ENCODE results near the gene CACNA2D2.

Gene CACNA2D2

DNA sequence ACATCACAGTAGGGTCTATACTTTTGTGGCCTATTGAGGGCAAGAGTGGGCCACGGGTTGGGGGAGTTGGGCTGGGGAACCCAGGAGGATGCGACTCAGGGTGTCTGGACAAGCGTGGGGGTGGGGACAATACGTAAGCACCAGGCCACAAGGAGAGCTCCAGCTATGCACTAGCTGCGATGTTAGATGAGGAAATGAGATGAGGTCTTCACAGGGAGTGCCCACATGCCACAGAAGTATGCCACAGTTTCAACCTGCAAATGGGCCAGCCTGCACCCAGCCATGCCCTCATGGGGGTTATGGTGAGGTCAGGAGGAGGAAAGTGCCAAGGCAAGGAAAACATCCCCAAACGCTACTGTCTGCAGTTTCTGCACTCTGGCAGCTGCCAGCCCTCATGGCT lies 30.5 kb downstream of the CACNA2D2 start:
- Histone ChIP-seq H3K27me3 (ENCODE audit: insufficient read depth, poor library complexity, severe bottlenecking) (peaks cover 3% of the 10 kb centered on the region), H3K4me3 (replicated peaks; ENCODE audit: insufficient read depth, low read length) (no peak overlapping the region), H3K27ac (replicated peaks) (no peak overlapping the region)
- no peak for DNase-seq (ENCODE audit: low read depth in 1 of 2, low spot score in 1 of 2)
- TF ChIP-seq GABPA (IDR thresholded peaks at IDR 0.05; ENCODE audit: low read depth) (no peak), CTCF (IDR thresholded peaks at IDR 0.05; ENCODE audit: insufficient read depth, low read length) (no peak)
- TF ChIP-seq, protein P1, sequence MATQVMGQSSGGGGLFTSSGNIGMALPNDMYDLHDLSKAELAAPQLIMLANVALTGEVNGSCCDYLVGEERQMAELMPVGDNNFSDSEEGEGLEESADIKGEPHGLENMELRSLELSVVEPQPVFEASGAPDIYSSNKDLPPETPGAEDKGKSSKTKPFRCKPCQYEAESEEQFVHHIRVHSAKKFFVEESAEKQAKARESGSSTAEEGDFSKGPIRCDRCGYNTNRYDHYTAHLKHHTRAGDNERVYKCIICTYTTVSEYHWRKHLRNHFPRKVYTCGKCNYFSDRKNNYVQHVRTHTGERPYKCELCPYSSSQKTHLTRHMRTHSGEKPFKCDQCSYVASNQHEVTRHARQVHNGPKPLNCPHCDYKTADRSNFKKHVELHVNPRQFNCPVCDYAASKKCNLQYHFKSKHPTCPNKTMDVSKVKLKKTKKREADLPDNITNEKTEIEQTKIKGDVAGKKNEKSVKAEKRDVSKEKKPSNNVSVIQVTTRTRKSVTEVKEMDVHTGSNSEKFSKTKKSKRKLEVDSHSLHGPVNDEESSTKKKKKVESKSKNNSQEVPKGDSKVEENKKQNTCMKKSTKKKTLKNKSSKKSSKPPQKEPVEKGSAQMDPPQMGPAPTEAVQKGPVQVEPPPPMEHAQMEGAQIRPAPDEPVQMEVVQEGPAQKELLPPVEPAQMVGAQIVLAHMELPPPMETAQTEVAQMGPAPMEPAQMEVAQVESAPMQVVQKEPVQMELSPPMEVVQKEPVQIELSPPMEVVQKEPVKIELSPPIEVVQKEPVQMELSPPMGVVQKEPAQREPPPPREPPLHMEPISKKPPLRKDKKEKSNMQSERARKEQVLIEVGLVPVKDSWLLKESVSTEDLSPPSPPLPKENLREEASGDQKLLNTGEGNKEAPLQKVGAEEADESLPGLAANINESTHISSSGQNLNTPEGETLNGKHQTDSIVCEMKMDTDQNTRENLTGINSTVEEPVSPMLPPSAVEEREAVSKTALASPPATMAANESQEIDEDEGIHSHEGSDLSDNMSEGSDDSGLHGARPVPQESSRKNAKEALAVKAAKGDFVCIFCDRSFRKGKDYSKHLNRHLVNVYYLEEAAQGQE (IDR thresholded peaks at IDR 0.05; ENCODE audit: insufficient replicate concordance, low read depth), result no peak

GRCh38 chr3:50470658-50471057 lies 32.8 kb downstream of the CACNA2D2 start:
- no peak overlapping the region for H3K4me3 ChIP-seq (replicated peaks; ENCODE audit: insufficient read depth, low read length)
- TF ChIP-seq, protein P1 (IDR thresholded peaks at IDR 0.05; ENCODE audit: insufficient replicate concordance, low read depth), result no peak
- TF ChIP-seq POLR2AphosphoS5 (IDR thresholded peaks at IDR 0.05; ENCODE audit: low read depth) (no peak), GABPA (IDR thresholded peaks at IDR 0.05; ENCODE audit: low read depth) (no peak), CTCF (IDR thresholded peaks at IDR 0.05; ENCODE audit: insufficient read depth, low read length) (no peak), SPI1 (IDR thresholded peaks at IDR 0.05; ENCODE audit: borderline replicate concordance, low read depth) (no peak)
- H3K27me3 ChIP-seq (ENCODE audit: insufficient read depth, poor library complexity, severe bottlenecking), result peaks cover 3% of the 10 kb centered on the region
- no peak for DNase-seq (ENCODE audit: low read depth in 1 of 2, low spot score in 1 of 2)
- no peak overlapping the region for H3K27ac ChIP-seq (replicated peaks)

- Histone ChIP-seq H3K27ac (replicated peaks) (no peak overlapping the region), H3K27me3 (ENCODE audit: insufficient read depth, poor library complexity, severe bottlenecking) (no peaks in the 10 kb centered on the region), H3K4me3 (replicated peaks; ENCODE audit: insufficient read depth, low read length) (no peak overlapping the region)
- TF ChIP-seq SPI1 (IDR thresholded peaks at IDR 0.05; ENCODE audit: borderline replicate concordance, low read depth), result no peak
- TF ChIP-seq, protein P1 (IDR thresholded peaks at IDR 0.05; ENCODE audit: insufficient replicate concordance, low read depth), result no peak
- no peak for TF ChIP-seq POLR2AphosphoS5 (IDR thresholded peaks at IDR 0.05; ENCODE audit: low read depth)
- TF ChIP-seq GABPA (IDR thresholded peaks at IDR 0.05; ENCODE audit: low read depth), result no peak
- TF ChIP-seq CTCF (IDR thresholded peaks at IDR 0.05; ENCODE audit: insufficient read depth, low read length), result no peak
- no peak for DNase-seq (ENCODE audit: low read depth in 1 of 2, low spot score in 1 of 2)
Measured at GRCh38 chr3:50467919-50468318, 35.5 kb downstream of the CACNA2D2 start.
